IMR-90 (cell line): ENCODE results near the gene MRPL3. TPM values are rescaled to one million over a fixed set of nuclear protein-coding genes. Genes with fewer than 3 reads are reported as not detected.

Experiments
- ATAC-seq: fragments of 200-7000 bp; cut with Tn5 transposase; 2 replicates; pipeline ENCODE4 v1.9.1; 2020; ENCODE audit warnings: low read depth, mild to moderate bottlenecking, moderate library complexity
- BruUV-seq: library from RNA; stranded (reverse); fragments of 400-500 nt; replicated peaks from 2 replicates; lab custom pipeline; 2021; lab: Mats Ljungman, UMichigan
- CTCF ChIA-PET: fragments of 300-600 bp; formaldehyde crosslinking; extraction: SDS; loops from one replicate; lab custom pipeline; 2021; ENCODE audit warnings: antibody characterized with exemption; lab: Yijun Ruan, JAX
- POLR2A ChIA-PET: fragments of 300-600 bp; sonication (Branson Sonifier 250); formaldehyde crosslinking; loops from one replicate; lab custom pipeline; 2022; ENCODE audit warnings: antibody characterized with exemption; ENCODE audit not compliant: unreplicated experiment; lab: Charles Lee
- DNase-seq: peaks from one replicate; pipeline ENCODE4 v3.0.0; 2013
- H2AFZ ChIP-seq: replicated peaks from 2 replicates; pipeline ENCODE3; 2013; ENCODE audit warnings: low read length, mild to moderate bottlenecking; ENCODE audit not compliant: poor library complexity
- H2AK5ac ChIP-seq: 2 replicates; pipeline ENCODE4 v1.6.1; 2013; ENCODE audit warnings: low read depth, low read length, inconsistent platforms
- H2AK9ac ChIP-seq: replicated peaks from 2 replicates; pipeline ENCODE3; 2013; ENCODE audit warnings: mild to moderate bottlenecking, low read depth, low read length, moderate library complexity; ENCODE audit not compliant: poor library complexity
- H2BK120ac ChIP-seq: 2 replicates; pipeline ENCODE4 v1.6.1; 2013; ENCODE audit warnings: low read depth, low read length, inconsistent platforms
- H2BK15ac ChIP-seq: 3 replicates; pipeline ENCODE4 v1.6.1; 2013; ENCODE audit warnings: low read depth, low read length, inconsistent platforms
- H2BK20ac ChIP-seq: 2 replicates; pipeline ENCODE4 v1.6.1; 2013; ENCODE audit warnings: low read depth, mild to moderate bottlenecking, inconsistent platforms, low read length, moderate library complexity
- H2BK5ac ChIP-seq: 2 replicates; pipeline ENCODE4 v1.6.1; 2013; ENCODE audit warnings: mild to moderate bottlenecking, low read depth, low read length, inconsistent platforms; ENCODE audit not compliant: poor library complexity, severe bottlenecking
- H3K14ac ChIP-seq: replicated peaks from 2 replicates; pipeline ENCODE4 v1.6.1; 2013; ENCODE audit warnings: low read depth, low read length, inconsistent platforms
- H3K18ac ChIP-seq: 2 replicates; pipeline ENCODE4 v1.6.1; 2013; ENCODE audit warnings: low read depth, low read length, control low read depth
- H3K23ac ChIP-seq: 2 replicates; pipeline ENCODE4 v1.6.1; 2013; ENCODE audit warnings: low read depth, low read length, inconsistent platforms
- H3K27ac ChIP-seq: 2 replicates; pipeline ENCODE4 v1.5.1; 2013; ENCODE audit warnings: mild to moderate bottlenecking, control low read depth, low read length; ENCODE audit not compliant: insufficient read depth
- H3K27me3 ChIP-seq: 2 replicates; pipeline ENCODE4 v1.6.1; 2013; ENCODE audit warnings: low read length; ENCODE audit not compliant: control insufficient read depth, insufficient read depth
- H3K36me3 ChIP-seq: 2 replicates; pipeline ENCODE4 v1.6.1; 2013; ENCODE audit warnings: low read length, mixed read lengths; ENCODE audit not compliant: control insufficient read depth, insufficient read depth
- H3K4ac ChIP-seq: 2 replicates; pipeline ENCODE4 v1.6.1; 2013; ENCODE audit warnings: low read depth, low read length, inconsistent platforms
- H3K4me1 ChIP-seq: 2 replicates; pipeline ENCODE4 v1.6.1; 2013; ENCODE audit warnings: low read length, mixed read lengths; ENCODE audit not compliant: control insufficient read depth, insufficient read depth
- H3K4me2 ChIP-seq: 2 replicates; pipeline ENCODE4 v1.6.1; 2013; ENCODE audit warnings: low read depth, mild to moderate bottlenecking, control low read depth, low read length, moderate library complexity
- H3K4me3 ChIP-seq: 2 replicates; pipeline ENCODE4 v1.5.1; 2013; ENCODE audit warnings: low read depth, mild to moderate bottlenecking, control low read depth, low read length, moderate library complexity; ENCODE audit not compliant: insufficient read depth
- H3K56ac ChIP-seq: 2 replicates; pipeline ENCODE4 v1.6.1; 2013; ENCODE audit warnings: low read length, inconsistent platforms; ENCODE audit not compliant: insufficient read depth; ENCODE audit errors: extremely low read depth
- H3K79me1 ChIP-seq, 2 experiments: 2 replicates each; pipeline ENCODE4 v1.6.1; 2013; ENCODE audit warnings: low read length in 2 of 2, inconsistent platforms in 1 of 2, low read depth in 1 of 2
- H3K9ac ChIP-seq: 2 replicates; pipeline ENCODE4 v1.6.1; 2013; ENCODE audit warnings: low read depth, low read length, control low read depth
- H3K9me1 ChIP-seq: 2 replicates; pipeline ENCODE4 v1.6.1; 2013; ENCODE audit warnings: low read length, inconsistent platforms; ENCODE audit not compliant: insufficient read depth
- H3K9me3 ChIP-seq: 2 replicates; pipeline ENCODE4 v1.6.1; 2013; ENCODE audit warnings: low read length; ENCODE audit not compliant: control insufficient read depth, insufficient read depth
- H4K20me1 ChIP-seq: 2 replicates; pipeline ENCODE4 v1.6.1; 2013; ENCODE audit warnings: low read length, inconsistent platforms; ENCODE audit not compliant: insufficient read depth
- H4K5ac ChIP-seq: 2 replicates; pipeline ENCODE4 v1.6.1; 2013; ENCODE audit warnings: mild to moderate bottlenecking, low read depth, low read length, control low read depth
- H4K8ac ChIP-seq, 2 experiments: 2 replicates each; pipeline ENCODE4 v1.6.1; 2013; ENCODE audit warnings: low read depth in 2 of 2, low read length in 2 of 2, control low read depth in 1 of 2, inconsistent platforms in 1 of 2
- H4K91ac ChIP-seq: 2 replicates; pipeline ENCODE4 v1.6.1; 2013; ENCODE audit warnings: low read depth, low read length, inconsistent platforms; ENCODE audit not compliant: insufficient read depth
- BHLHE40 ChIP-seq: fragments of 150-350 bp; IDR thresholded peaks from 2 replicates; pipeline ENCODE4 v1.6.1; 2016; ENCODE audit warnings: mild to moderate bottlenecking, low read depth, low read length
- CEBPB ChIP-seq: IDR thresholded peaks from 2 replicates; pipeline ENCODE4 v1.6.1; 2012; ENCODE audit warnings: low read depth, low read length, improper control_type of control experiment
- CHD1 ChIP-seq: IDR thresholded peaks from 2 replicates; pipeline ENCODE4 v1.6.1; 2012; ENCODE audit warnings: low read depth, low read length, improper control_type of control experiment
- FOS ChIP-seq: fragments of 150-350 bp; IDR thresholded peaks from 2 replicates; pipeline ENCODE4 v1.6.1; 2016; ENCODE audit warnings: low read depth, low read length
- MAFK ChIP-seq: IDR thresholded peaks from 2 replicates; pipeline ENCODE4 v1.6.1; 2012; ENCODE audit warnings: low read depth, low read length, improper control_type of control experiment
- MAZ ChIP-seq: IDR thresholded peaks from 2 replicates; pipeline ENCODE4 v1.6.1; 2012; ENCODE audit warnings: low read depth, mild to moderate bottlenecking, low read length, improper control_type of control experiment, moderate library complexity, borderline replicate concordance
- MXI1 ChIP-seq: IDR thresholded peaks from 2 replicates; pipeline ENCODE4 v1.6.1; 2012; ENCODE audit warnings: low read depth, mild to moderate bottlenecking, low read length, moderate library complexity, borderline replicate concordance
- NFE2L2 ChIP-seq: fragments of 150-350 bp; IDR thresholded peaks from 2 replicates; pipeline ENCODE4 v1.6.1; 2016; ENCODE audit warnings: low read depth, mild to moderate bottlenecking, low read length
- POLR2A ChIP-seq: IDR thresholded peaks from 2 replicates; pipeline ENCODE4 v1.6.1; 2012; ENCODE audit warnings: mild to moderate bottlenecking, low read depth, low read length
- RAD21 ChIP-seq: IDR thresholded peaks from 2 replicates; pipeline ENCODE4 v1.6.1; 2012; ENCODE audit warnings: low read length, improper control_type of control experiment
- RCOR1 ChIP-seq: IDR thresholded peaks from 2 replicates; pipeline ENCODE4 v1.6.1; 2012; ENCODE audit warnings: mild to moderate bottlenecking, low read length, improper control_type of control experiment; ENCODE audit not compliant: insufficient replicate concordance
- SMC3 ChIP-seq: fragments of 150-350 bp; IDR thresholded peaks from 2 replicates; pipeline ENCODE4 v1.6.1; 2016; ENCODE audit warnings: low read depth, mild to moderate bottlenecking, antibody characterized with exemption, low read length, moderate library complexity
- whole genome bisulfite sequencing, 2 experiments: methylation state at CpG; one replicate each; pipeline versions ENCODE4 v1.1.5 to v1.1.7; 2013; ENCODE audit warnings: missing lambda C conversion rate in 2 of 2; ENCODE audit not compliant: insufficient read length in 1 of 2; ENCODE audit errors: extremely low coverage in 2 of 2; 5-methylcytosine and 5-hydroxymethylcytosine counted together
- dilution Hi-C: fragments of 300-500 bp; cut with HindIII; formaldehyde crosslinking; loops from one replicate; pipeline ENCODE4 v1.14.3; 2018; ENCODE audit warnings: low sequenced_read_pairs; ENCODE audit not compliant: unreplicated experiment
- in situ Hi-C: fragments of 300-500 bp; cut with MboI; formaldehyde crosslinking; loops from 3 replicates; pipeline ENCODE4 v1.14.3; 2019; ENCODE audit warnings: low sequenced_read_pairs, inconsistent platforms, mixed read lengths
- intact Hi-C: fragments of 100-400 bp; cut with micrococcal nuclease; formaldehyde crosslinking; loops from 2 replicates; pipeline ENCODE4 v1.10.0; 2022
- polyA plus RNA-seq, 3 experiments: library from polyadenylated mRNA; depleted of rRNA; stranded (reverse); fragments of >200 nt; gene quantifications; 2 replicates each; pipeline ENCODE4 v1.2.3, GENCODE V29; 2012; ENCODE audit warnings: low replicate concordance in 1 of 3
- total RNA-seq: library from RNA; depleted of rRNA; stranded (reverse); fragments of >200 nt; gene quantifications from 2 replicates; pipeline ENCODE4 v1.2.3, GENCODE V29; 2012
- TF ChIP-seq, protein P1 (sequence below): conservative IDR thresholded peaks from 2 replicates; pipeline ENCODE4 v1.5.1; 2012; ENCODE audit warnings: mild to moderate bottlenecking, low read depth, low read length, improper control_type of control experiment
- TF ChIP-seq, protein P2 (sequence below): fragments of 150-350 bp; IDR thresholded peaks from 2 replicates; pipeline ENCODE4 v1.6.1; 2017; ENCODE audit warnings: mild to moderate bottlenecking, antibody characterized with exemption, low read length, low read depth
- TF ChIP-seq, protein P3 (sequence below): fragments of 150-350 bp; IDR thresholded peaks from 2 replicates; pipeline ENCODE4 v1.6.1; 2016; ENCODE audit warnings: low read depth, mild to moderate bottlenecking, low read length, moderate library complexity, borderline replicate concordance

The MRPL3 gene
- total and polyA plus RNA-seq, 2 of the 4 experiments (the other 2 are of a cell fraction) = 107 to 206 TPM

DNA sequence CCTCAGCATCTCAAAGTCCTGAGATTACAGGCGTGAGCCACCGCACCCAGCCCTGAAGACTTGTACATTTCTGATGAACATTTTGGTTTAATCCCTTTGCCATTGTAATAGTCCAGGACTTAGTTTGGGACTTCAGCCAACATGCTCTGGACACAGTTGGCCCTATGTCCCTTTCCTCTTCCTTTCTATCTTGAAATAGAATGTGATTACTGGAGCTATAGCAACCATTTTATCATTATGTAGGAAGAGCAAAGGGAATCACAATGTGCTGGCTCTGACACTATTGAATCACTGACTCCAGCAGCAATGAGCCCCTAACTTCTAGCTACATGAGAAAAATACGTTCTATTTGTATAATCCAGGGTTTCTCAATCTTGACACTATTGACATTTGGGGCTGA lies 34.8 kb upstream of the MRPL3 start:
- Histone ChIP-seq H3K23ac (no peak overlapping the region), H3K9me1 (no peaks in the 10 kb centered on the region), H4K20me1 (no peaks in the 10 kb centered on the region), H3K27ac (no peak overlapping the region), H3K4me3 (no peak overlapping the region), H3K4me2 (no peak overlapping the region), H3K9ac (no peak overlapping the region), H3K14ac (no peak overlapping the region), H2BK15ac (no peak overlapping the region), H2BK120ac (no peak overlapping the region), H4K5ac (no peak overlapping the region), H3K36me3 (no peaks in the 10 kb centered on the region), H2AK5ac (no peak overlapping the region), H3K9me3 (no peaks in the 10 kb centered on the region), H3K27me3 (no peaks in the 10 kb centered on the region; the same call in 1 of the 2 replicates), H3K4ac (no peak overlapping the region), H3K4me1 (no peaks in the 10 kb centered on the region), H2AK9ac (no peak overlapping the region), H4K91ac (no peak overlapping the region), H4K8ac (no peak overlapping the region), H3K56ac (no peak overlapping the region), H2BK5ac (no peak overlapping the region), H3K18ac (no peak overlapping the region), H2BK20ac (no peak overlapping the region), H2AFZ (no peak overlapping the region), H3K79me1 (no peaks in the 10 kb centered on the region)
- BruUV-seq = no TSS peak
- no CpG with 5 or more reads among the region's 3 CpGs for WGBS, 2 experiments
- DNase-seq (no peak), ATAC-seq (no peak)
- ChIA-PET CTCF (no interaction called here), POLR2A (no interaction called here)
- TF ChIP-seq MXI1 (no peak), MAZ (no peak), POLR2A (no peak), FOS (no peak), NFE2L2 (no peak), RAD21 (no peak), CEBPB (no peak), BHLHE40 (no peak), SMC3 (no peak), MAFK (no peak), RCOR1 (no peak), CHD1 (no peak)
- TF ChIP-seq, protein P1, sequence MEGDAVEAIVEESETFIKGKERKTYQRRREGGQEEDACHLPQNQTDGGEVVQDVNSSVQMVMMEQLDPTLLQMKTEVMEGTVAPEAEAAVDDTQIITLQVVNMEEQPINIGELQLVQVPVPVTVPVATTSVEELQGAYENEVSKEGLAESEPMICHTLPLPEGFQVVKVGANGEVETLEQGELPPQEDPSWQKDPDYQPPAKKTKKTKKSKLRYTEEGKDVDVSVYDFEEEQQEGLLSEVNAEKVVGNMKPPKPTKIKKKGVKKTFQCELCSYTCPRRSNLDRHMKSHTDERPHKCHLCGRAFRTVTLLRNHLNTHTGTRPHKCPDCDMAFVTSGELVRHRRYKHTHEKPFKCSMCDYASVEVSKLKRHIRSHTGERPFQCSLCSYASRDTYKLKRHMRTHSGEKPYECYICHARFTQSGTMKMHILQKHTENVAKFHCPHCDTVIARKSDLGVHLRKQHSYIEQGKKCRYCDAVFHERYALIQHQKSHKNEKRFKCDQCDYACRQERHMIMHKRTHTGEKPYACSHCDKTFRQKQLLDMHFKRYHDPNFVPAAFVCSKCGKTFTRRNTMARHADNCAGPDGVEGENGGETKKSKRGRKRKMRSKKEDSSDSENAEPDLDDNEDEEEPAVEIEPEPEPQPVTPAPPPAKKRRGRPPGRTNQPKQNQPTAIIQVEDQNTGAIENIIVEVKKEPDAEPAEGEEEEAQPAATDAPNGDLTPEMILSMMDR = no peak
- TF ChIP-seq, protein P2, sequence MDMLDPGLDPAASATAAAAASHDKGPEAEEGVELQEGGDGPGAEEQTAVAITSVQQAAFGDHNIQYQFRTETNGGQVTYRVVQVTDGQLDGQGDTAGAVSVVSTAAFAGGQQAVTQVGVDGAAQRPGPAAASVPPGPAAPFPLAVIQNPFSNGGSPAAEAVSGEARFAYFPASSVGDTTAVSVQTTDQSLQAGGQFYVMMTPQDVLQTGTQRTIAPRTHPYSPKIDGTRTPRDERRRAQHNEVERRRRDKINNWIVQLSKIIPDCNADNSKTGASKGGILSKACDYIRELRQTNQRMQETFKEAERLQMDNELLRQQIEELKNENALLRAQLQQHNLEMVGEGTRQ = no peak
- TF ChIP-seq, protein P3, sequence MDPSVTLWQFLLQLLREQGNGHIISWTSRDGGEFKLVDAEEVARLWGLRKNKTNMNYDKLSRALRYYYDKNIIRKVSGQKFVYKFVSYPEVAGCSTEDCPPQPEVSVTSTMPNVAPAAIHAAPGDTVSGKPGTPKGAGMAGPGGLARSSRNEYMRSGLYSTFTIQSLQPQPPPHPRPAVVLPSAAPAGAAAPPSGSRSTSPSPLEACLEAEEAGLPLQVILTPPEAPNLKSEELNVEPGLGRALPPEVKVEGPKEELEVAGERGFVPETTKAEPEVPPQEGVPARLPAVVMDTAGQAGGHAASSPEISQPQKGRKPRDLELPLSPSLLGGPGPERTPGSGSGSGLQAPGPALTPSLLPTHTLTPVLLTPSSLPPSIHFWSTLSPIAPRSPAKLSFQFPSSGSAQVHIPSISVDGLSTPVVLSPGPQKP = no peak
- dilution Hi-C loops (no loop called here), in situ Hi-C loops (no loop called here), intact Hi-C loops (no loop called here)
